ENCODE results near the gene CIRBP. TPM values are rescaled to one million over a fixed set of nuclear protein-coding genes. Genes with fewer than 3 reads are reported as not detected.

The CIRBP gene
- total RNA-seq, 1 donor from 2014 or later = 315 TPM

GRCh38 chr19:1258163-1258492, 11.0 kb upstream of the CIRBP start:
- Mint-ChIP-seq H3K27me3 (ENCODE audit: unreplicated experiment) (peaks cover 24% of the 10 kb centered on the region), H3K4me1 (ENCODE audit: unreplicated experiment) (peaks cover 42% of the 10 kb centered on the region), H3K4me3 (ENCODE audit: unreplicated experiment) (peak overlapping the region; percentile 62), H3K36me3 (ENCODE audit: low read depth, unreplicated experiment) (peaks cover 18% of the 10 kb centered on the region), H3K9me3 (ENCODE audit: unreplicated experiment) (no peaks in the 10 kb centered on the region), H3K27ac (ENCODE audit: unreplicated experiment) (peak overlapping the region; percentile 93)
- DNase-seq (ENCODE audit: low spot score) = no peak
- TF ChIP-seq CTCF (IDR thresholded peaks at IDR 0.05; ENCODE audit: unreplicated experiment) = no peak

GRCh38 chr19:1258707-1259205, 10.4 kb upstream of the CIRBP start:
- Mint-ChIP-seq H3K4me3 (ENCODE audit: unreplicated experiment) (peak overlapping the region; percentile 62), H3K4me1 (ENCODE audit: unreplicated experiment) (peaks cover 42% of the 10 kb centered on the region)

GRCh38 chr19:1259206-1259875, 9.8 kb upstream of the CIRBP start:
- peak; percentile 68 for DNase-seq (ENCODE audit: low spot score)
- Mint-ChIP-seq H3K27me3 (ENCODE audit: unreplicated experiment) (peaks cover 28% of the 10 kb centered on the region), H3K4me1 (ENCODE audit: unreplicated experiment) (peaks cover 42% of the 10 kb centered on the region), H3K27ac (ENCODE audit: unreplicated experiment) (peak overlapping the region; percentile 93), H3K4me3 (ENCODE audit: unreplicated experiment) (peak overlapping the region; percentile 59), H3K9me3 (ENCODE audit: unreplicated experiment) (no peaks in the 10 kb centered on the region), H3K36me3 (ENCODE audit: low read depth, unreplicated experiment) (peaks cover 18% of the 10 kb centered on the region)
- no peak for TF ChIP-seq CTCF (IDR thresholded peaks at IDR 0.05; ENCODE audit: unreplicated experiment)

More at GRCh38 chr19:1258707-1259205, 10.4 kb upstream of the CIRBP start:
- no peak for DNase-seq (ENCODE audit: low spot score)
- no peak for TF ChIP-seq CTCF (IDR thresholded peaks at IDR 0.05; ENCODE audit: unreplicated experiment)
- peaks cover 28% of the 10 kb centered on the region for H3K27me3 Mint-ChIP-seq (ENCODE audit: unreplicated experiment)
- H3K9me3 Mint-ChIP-seq (ENCODE audit: unreplicated experiment) = no peaks in the 10 kb centered on the region
- H3K36me3 Mint-ChIP-seq (ENCODE audit: low read depth, unreplicated experiment) = peaks cover 18% of the 10 kb centered on the region
- H3K27ac Mint-ChIP-seq (ENCODE audit: unreplicated experiment) = peak overlapping the region; percentile 93

- peak overlapping the region; percentile 92 for H3K27ac Mint-ChIP-seq (ENCODE audit: unreplicated experiment)
- peak overlapping the region; percentile 59 for H3K4me3 Mint-ChIP-seq (ENCODE audit: unreplicated experiment)
- no peaks in the 10 kb centered on the region for H3K9me3 Mint-ChIP-seq (ENCODE audit: unreplicated experiment)
- H3K27me3 Mint-ChIP-seq (ENCODE audit: unreplicated experiment) = peaks cover 24% of the 10 kb centered on the region
- no peak for TF ChIP-seq CTCF (IDR thresholded peaks at IDR 0.05; ENCODE audit: unreplicated experiment)
- H3K4me1 Mint-ChIP-seq (ENCODE audit: unreplicated experiment) = peaks cover 38% of the 10 kb centered on the region
- DNase-seq (ENCODE audit: low spot score) = no peak
- H3K36me3 Mint-ChIP-seq (ENCODE audit: low read depth, unreplicated experiment) = peaks cover 12% of the 10 kb centered on the region
Observed at GRCh38 chr19:1259876-1260748, 9.0 kb upstream of the CIRBP start.

All from endothelial cell (in vitro differentiated cells).